Uterus (tissue), 2 donors: ENCODE results near the gene TCF12.

Experiments
- POLR2A ChIP-seq, 2 donors: fragments of 450-650 bp; IDR thresholded peaks; one replicate each; pipeline ENCODE4 v1.6.1; 2016; ENCODE audit warnings: antibody characterized with exemption in 2 of 2, mild to moderate bottlenecking in 1 of 2, moderate library complexity in 1 of 2
- TF ChIP-seq, protein P1 (sequence below), 4 experiments: fragments of 200-600 bp in 2 of 4; fragments of 450-650 bp in 2 of 4; sonication (generic) in 2 of 4; IDR thresholded peaks; one replicate each; pipeline ENCODE4 v1.5.1; 2016 to 2019; ENCODE audit warnings: antibody characterized with exemption in 4 of 4, mild to moderate bottlenecking in 2 of 4, moderate library complexity in 1 of 4

DNA sequence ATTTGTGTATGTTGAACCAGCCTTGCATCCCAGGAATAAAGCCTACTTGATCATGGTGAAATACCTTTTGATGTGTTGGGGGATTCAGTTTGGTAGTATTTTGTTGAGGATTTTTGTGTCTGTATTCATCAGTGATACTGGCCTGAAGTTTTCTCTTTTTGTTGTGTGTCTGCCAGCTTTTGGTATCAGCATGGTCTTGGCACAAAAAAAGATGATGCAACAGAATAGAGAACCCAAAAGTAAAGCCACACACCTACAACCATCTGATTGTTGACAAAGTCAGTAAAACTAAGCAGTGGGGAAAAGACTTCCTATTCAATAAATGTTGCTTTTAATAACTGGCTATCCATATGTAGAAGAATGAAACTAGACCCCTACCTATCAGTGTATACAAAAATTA, 77.6 kb downstream of the TCF12 start:
- TF ChIP-seq, protein P1, sequence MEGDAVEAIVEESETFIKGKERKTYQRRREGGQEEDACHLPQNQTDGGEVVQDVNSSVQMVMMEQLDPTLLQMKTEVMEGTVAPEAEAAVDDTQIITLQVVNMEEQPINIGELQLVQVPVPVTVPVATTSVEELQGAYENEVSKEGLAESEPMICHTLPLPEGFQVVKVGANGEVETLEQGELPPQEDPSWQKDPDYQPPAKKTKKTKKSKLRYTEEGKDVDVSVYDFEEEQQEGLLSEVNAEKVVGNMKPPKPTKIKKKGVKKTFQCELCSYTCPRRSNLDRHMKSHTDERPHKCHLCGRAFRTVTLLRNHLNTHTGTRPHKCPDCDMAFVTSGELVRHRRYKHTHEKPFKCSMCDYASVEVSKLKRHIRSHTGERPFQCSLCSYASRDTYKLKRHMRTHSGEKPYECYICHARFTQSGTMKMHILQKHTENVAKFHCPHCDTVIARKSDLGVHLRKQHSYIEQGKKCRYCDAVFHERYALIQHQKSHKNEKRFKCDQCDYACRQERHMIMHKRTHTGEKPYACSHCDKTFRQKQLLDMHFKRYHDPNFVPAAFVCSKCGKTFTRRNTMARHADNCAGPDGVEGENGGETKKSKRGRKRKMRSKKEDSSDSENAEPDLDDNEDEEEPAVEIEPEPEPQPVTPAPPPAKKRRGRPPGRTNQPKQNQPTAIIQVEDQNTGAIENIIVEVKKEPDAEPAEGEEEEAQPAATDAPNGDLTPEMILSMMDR (IDR thresholded peaks at IDR 0.05), result no peak
- TF ChIP-seq POLR2A (IDR thresholded peaks at IDR 0.05), result no peak
